A549 (cell line): Measurements from ENCODE around the gene C12orf54.
"Not testable (repeated sequence)": the region's sequence is repeated elsewhere in the genome, so short reads cannot be mapped to it uniquely, and the experiment has no call there.

Experiments used
- CHD4 ChIP-seq: fragments of 200-600 bp; sonication (generic); IDR thresholded peaks from 2 replicates; pipeline ENCODE4 v1.6.1; 2016; ENCODE audit warnings: antibody characterized with exemption, mild to moderate bottlenecking, borderline replicate concordance
- CTCF ChIP-seq: fragments of >200 bp; sonication (Bioruptor Twin); formaldehyde crosslinking; IDR thresholded peaks from 3 replicates; pipeline ENCODE4 v1.5.1; 2016
- ESRRA ChIP-seq: fragments of 150-350 bp; IDR thresholded peaks from 2 replicates; pipeline ENCODE4 v1.6.1; 2014; ENCODE audit warnings: mild to moderate bottlenecking, low read length, borderline replicate concordance
- HDAC2 ChIP-seq: fragments of 200-600 bp; sonication (generic); IDR thresholded peaks from 2 replicates; pipeline ENCODE4 v1.6.1; 2016
- JUNB ChIP-seq: fragments of >200 bp; sonication (Bioruptor Twin); formaldehyde crosslinking; IDR thresholded peaks from 2 replicates; pipeline ENCODE4 v1.6.1; 2016
- POLR2A ChIP-seq: IDR thresholded peaks from 2 replicates; pipeline ENCODE4 v1.6.1; 2012; ENCODE audit warnings: mild to moderate bottlenecking, low read length
- RAD21 ChIP-seq, 2 experiments: fragments of >200 bp in 1 of 2; sonication (Bioruptor Twin) in 1 of 2; formaldehyde crosslinking in 1 of 2; IDR thresholded peaks in 1 of 2; conservative IDR thresholded peaks in 1 of 2; 2 replicates in 1 of 2; 3 replicates in 1 of 2; pipeline ENCODE4 v1.6.1; 2012 to 2018; ENCODE audit warnings: inconsistent platforms in 1 of 2

- TF ChIP-seq CTCF; POLR2A; CHD4; HDAC2; ESRRA; RAD21 (conservative IDR thresholded peaks at IDR 0.05 in 1 of 2, IDR thresholded peaks at IDR 0.05 in 1 of 2); JUNB: not testable (repeated sequence)
These were observed 29.3 kb upstream of the C12orf54 start for GRCh38 chr12:48452961-48453360.
